Smooth muscle cell (in vitro differentiated cells): ENCODE measurements around the gene PDE4A. TPM values are rescaled to one million over a fixed set of nuclear protein-coding genes. Genes with fewer than 3 reads are reported as not detected.
A peak's percentile ranks its signal among the peaks of the same experiment; 100 is the strongest.

Source experiments
- DNase-seq: peaks from one replicate; lab custom pipeline; 2025; ENCODE audit not compliant: unreplicated experiment; lab: John Stamatoyannopoulos, UW
- H2AFZ ChIP-seq: fragments of 200-600 bp; sonication (generic); 2 replicates; pipeline ENCODE4 v1.6.0; 2016; ENCODE audit warnings: antibody characterized with exemption, low read depth, mild to moderate bottlenecking
- H3F3A ChIP-seq: fragments of 200-600 bp; sonication (generic); 2 replicates; pipeline ENCODE4 v1.6.0; 2017; ENCODE audit warnings: antibody characterized with exemption, low read depth
- H3K27ac ChIP-seq: fragments of 200-600 bp; sonication (generic); 2 replicates; pipeline ENCODE4 v1.5.1; 2016; ENCODE audit warnings: low read depth, mild to moderate bottlenecking
- H3K27me3 ChIP-seq: fragments of 200-600 bp; sonication (generic); 2 replicates; pipeline ENCODE4 v1.6.1; 2016; ENCODE audit warnings: low read depth, mild to moderate bottlenecking
- H3K36me3 ChIP-seq: fragments of 200-600 bp; sonication (generic); 2 replicates; pipeline ENCODE4 v1.5.1; 2016; ENCODE audit warnings: low read depth
- H3K4me1 ChIP-seq: fragments of 200-600 bp; sonication (generic); 2 replicates; pipeline ENCODE4 v1.5.1; 2016; ENCODE audit warnings: low read depth
- H3K4me2 ChIP-seq: fragments of 200-600 bp; sonication (generic); 2 replicates; pipeline ENCODE4 v1.6.0; 2016; ENCODE audit warnings: mild to moderate bottlenecking
- H3K4me3 ChIP-seq: fragments of 200-600 bp; sonication (generic); 2 replicates; pipeline ENCODE4 v1.5.1; 2016; ENCODE audit warnings: mild to moderate bottlenecking
- H3K79me2 ChIP-seq: fragments of 200-600 bp; sonication (generic); 2 replicates; pipeline ENCODE4 v1.6.0; 2016; ENCODE audit warnings: low read depth, mild to moderate bottlenecking
- H3K9ac ChIP-seq: fragments of 200-600 bp; sonication (generic); 2 replicates; pipeline ENCODE4 v1.6.0; 2016; ENCODE audit warnings: low read depth
- H3K9me3 ChIP-seq: fragments of 200-600 bp; sonication (generic); replicated peaks from 2 replicates; pipeline ENCODE4 v1.5.1; 2016; ENCODE audit warnings: low read depth
- H4K20me1 ChIP-seq: fragments of 200-600 bp; sonication (generic); 2 replicates; pipeline ENCODE4 v1.6.0; 2016; ENCODE audit warnings: low read depth
- CTCF ChIP-seq: fragments of 200-600 bp; sonication (generic); IDR thresholded peaks from 2 replicates; pipeline ENCODE4 v1.5.1; 2017; ENCODE audit warnings: borderline replicate concordance, mild to moderate bottlenecking, antibody characterized with exemption; ENCODE audit not compliant: insufficient read depth, poor library complexity, severe bottlenecking
- WGBS: methylation state at CpG from one replicate; pipeline ENCODE4 v1.1.7; 2016; ENCODE audit warnings: low lambda C conversion rate; 5-methylcytosine and 5-hydroxymethylcytosine counted together
- polyA plus RNA-seq: library from polyadenylated mRNA; unstranded; fragments of >200 nt; fragmentation: Nextera tagmentation; extraction: Ambion mirVana; gene quantifications from 2 replicates; pipeline ENCODE4 v1.2.1, GENCODE V29; 2016
- total RNA-seq: library from RNA; depleted of rRNA; stranded (reverse); fragments of >200 nt; gene quantifications from 2 replicates; pipeline ENCODE4 v1.2.3, GENCODE V29; 2014

Gene PDE4A
- total and polyA plus RNA-seq, 2 experiments from 2014 or later, result 2.7 to 16.4 TPM

GRCh38 chr19:10471909-10472308 lies 51.6 kb downstream of the PDE4A start:
- no peaks in the 10 kb centered on the region for H3K36me3 ChIP-seq
- no peaks in the 10 kb centered on the region for H3F3A ChIP-seq
- H3K27me3 ChIP-seq, result no peaks in the 10 kb centered on the region
- no peak overlapping the region for H2AFZ ChIP-seq
- DNase-seq, result no peak
- peaks cover 3% of the 10 kb centered on the region for H3K4me1 ChIP-seq
- H3K9ac ChIP-seq, result no peak overlapping the region
- H3K27ac ChIP-seq, result no peak overlapping the region
- H3K79me2 ChIP-seq, result no peaks in the 10 kb centered on the region
- 92% methylated on average over 6 of the region's 6 CpGs for WGBS
- no peaks in the 10 kb centered on the region for H4K20me1 ChIP-seq
- H3K9me3 ChIP-seq, result no peaks in the 10 kb centered on the region
- peak; percentile 20 for TF ChIP-seq CTCF
- no peak overlapping the region for H3K4me3 ChIP-seq
- H3K4me2 ChIP-seq, result no peak overlapping the region

- Histone ChIP-seq H3K79me2 (no peaks in the 10 kb centered on the region), H3K36me3 (no peaks in the 10 kb centered on the region), H3K4me3 (no peak overlapping the region), H3K4me1 (no peaks in the 10 kb centered on the region), H3K4me2 (no peak overlapping the region), H3K27me3 (no peaks in the 10 kb centered on the region), H4K20me1 (no peaks in the 10 kb centered on the region), H3K9ac (no peak overlapping the region), H3K9me3 (no peaks in the 10 kb centered on the region), H3K27ac (no peak overlapping the region), H3F3A (no peaks in the 10 kb centered on the region), H2AFZ (no peak overlapping the region)
- TF ChIP-seq CTCF, result no peak
- 93% methylated on average over 5 of the region's 5 CpGs for WGBS
- DNase-seq, result no peak
Measured at GRCh38 chr19:10473192-10473591, 52.9 kb downstream of the PDE4A start.

- WGBS, result 77% methylated on average over 6 of the region's 6 CpGs
- H3F3A ChIP-seq, result no peaks in the 10 kb centered on the region
- H3K4me3 ChIP-seq, result no peak overlapping the region
- DNase-seq, result no peak
- no peak overlapping the region for H3K9ac ChIP-seq
- H3K9me3 ChIP-seq, result no peaks in the 10 kb centered on the region
- H3K4me2 ChIP-seq, result no peak overlapping the region
- no peaks in the 10 kb centered on the region for H3K27me3 ChIP-seq
- TF ChIP-seq CTCF, result no peak
- no peak overlapping the region for H2AFZ ChIP-seq
- H3K79me2 ChIP-seq, result no peaks in the 10 kb centered on the region
- H4K20me1 ChIP-seq, result no peaks in the 10 kb centered on the region
- no peaks in the 10 kb centered on the region for H3K36me3 ChIP-seq
- H3K27ac ChIP-seq, result no peak overlapping the region
- no peaks in the 10 kb centered on the region for H3K4me1 ChIP-seq
Measured at GRCh38 chr19:10474962-10475451, 54.7 kb downstream of the PDE4A start.

- Histone ChIP-seq H3K4me1 (no peaks in the 10 kb centered on the region), H3K36me3 (no peaks in the 10 kb centered on the region), H3K9me3 (no peaks in the 10 kb centered on the region), H3K4me3 (peak overlapping the region; percentile 15), H3K27me3 (no peaks in the 10 kb centered on the region), H3K4me2 (peak overlapping the region; percentile 89), H2AFZ (no peak overlapping the region), H4K20me1 (no peaks in the 10 kb centered on the region), H3K79me2 (no peaks in the 10 kb centered on the region), H3F3A (no peaks in the 10 kb centered on the region), H3K27ac (no peak overlapping the region), H3K9ac (no peak overlapping the region)
- WGBS, result 49% methylated on average over 5 of the region's 5 CpGs
- DNase-seq, result no peak
- TF ChIP-seq CTCF, result no peak
Measured at GRCh38 chr19:10478476-10478875, 58.1 kb downstream of the PDE4A start.
